GM23338 (cell line): ENCODE results near the gene ANTXR2. TPM values are rescaled to one million over a fixed set of nuclear protein-coding genes. Genes with fewer than 3 reads are reported as not detected.

ENCODE experiments used
- ATAC-seq: fragments of 200-7000 bp; cut with Tn5 transposase; 3 replicates; pipeline ENCODE4 v1.9.1; 2020
- DNase-seq: peaks from one replicate; pipeline ENCODE4 v3.0.0-alpha.2; 2015; ENCODE audit warnings: low spot score
- H2AFZ ChIP-seq: fragments of 200-600 bp; sonication (generic); 2 replicates; pipeline ENCODE4 v1.8.0; 2016; ENCODE audit warnings: antibody characterized with exemption, mild to moderate bottlenecking, moderate library complexity
- H3F3A ChIP-seq: fragments of 200-600 bp; sonication (generic); replicated peaks from 2 replicates; pipeline ENCODE4 v1.8.0; 2017; ENCODE audit warnings: antibody characterized with exemption, mixed run types, low read depth
- H3K27ac ChIP-seq: fragments of 200-600 bp; sonication (generic); 2 replicates; pipeline ENCODE4 v1.6.1; 2016; ENCODE audit warnings: low read depth
- H3K27me3 ChIP-seq: fragments of 200-600 bp; sonication (generic); 2 replicates; pipeline ENCODE4 v1.8.0; 2016; ENCODE audit warnings: mild to moderate bottlenecking, mixed run types, moderate library complexity; ENCODE audit not compliant: insufficient read depth
- H3K36me3 ChIP-seq: fragments of 200-600 bp; sonication (generic); 2 replicates; pipeline ENCODE4 v1.8.0; 2016; ENCODE audit warnings: mild to moderate bottlenecking; ENCODE audit not compliant: insufficient read depth
- H3K4me1 ChIP-seq: fragments of 200-600 bp; sonication (generic); 2 replicates; pipeline ENCODE4 v1.8.0; 2016; ENCODE audit warnings: mild to moderate bottlenecking, moderate library complexity; ENCODE audit not compliant: insufficient read depth
- H3K4me2 ChIP-seq: fragments of 200-600 bp; sonication (generic); 2 replicates; pipeline ENCODE4 v1.7.1; 2017; ENCODE audit warnings: mixed run types
- H3K4me3 ChIP-seq: fragments of 200-600 bp; sonication (generic); 2 replicates; pipeline ENCODE4 v1.6.1; 2016; ENCODE audit warnings: mixed run types
- H3K79me2 ChIP-seq: fragments of 200-600 bp; sonication (generic); replicated peaks from 2 replicates; pipeline ENCODE4 v1.8.0; 2017; ENCODE audit warnings: mild to moderate bottlenecking; ENCODE audit not compliant: insufficient read depth
- H3K9me2 ChIP-seq: fragments of 200-600 bp; sonication (generic); 2 replicates; pipeline ENCODE4 v1.8.0; 2017; ENCODE audit not compliant: insufficient read depth
- H4K20me1 ChIP-seq: fragments of 200-600 bp; sonication (generic); replicated peaks from 2 replicates; pipeline ENCODE4 v1.8.0; 2017; ENCODE audit warnings: mild to moderate bottlenecking; ENCODE audit not compliant: insufficient read depth
- H3K27ac Mint-ChIP-seq: 2 replicates; pipeline ENCODE4 v1.8.0; 2020; ENCODE audit warnings: inconsistent platforms, mild to moderate bottlenecking, moderate library complexity, mixed read lengths
- H3K27me3 Mint-ChIP-seq: 3 replicates; pipeline ENCODE4 v1.8.0; 2022; ENCODE audit warnings: low read depth, mild to moderate bottlenecking, moderate library complexity, mixed read lengths, inconsistent platforms; ENCODE audit not compliant: insufficient read depth, poor library complexity
- H3K36me3 Mint-ChIP-seq: 3 replicates; pipeline ENCODE4 v1.8.0; 2021; ENCODE audit warnings: low read depth, mild to moderate bottlenecking, inconsistent platforms, moderate library complexity, mixed read lengths
- H3K4me1 Mint-ChIP-seq: 3 replicates; pipeline ENCODE4 v1.8.0; 2020; ENCODE audit warnings: mild to moderate bottlenecking, inconsistent platforms, mixed read lengths
- H3K4me3 Mint-ChIP-seq: 3 replicates; pipeline ENCODE4 v1.8.0; 2021; ENCODE audit warnings: moderate library complexity, mild to moderate bottlenecking, inconsistent platforms, mixed read lengths
- H3K9me3 Mint-ChIP-seq: 3 replicates; pipeline ENCODE4 v1.8.0; 2020; ENCODE audit warnings: moderate library complexity, mild to moderate bottlenecking, inconsistent platforms, mixed read lengths
- CREB1 ChIP-seq: fragments of 250-450 bp; sonication (Bioruptor Pico); IDR thresholded peaks from 2 replicates; pipeline ENCODE4 v1.5.0; 2020; ENCODE audit warnings: low read depth, mild to moderate bottlenecking, moderate library complexity
- CTCF ChIP-seq, 2 experiments: fragments of 200-600 bp in 1 of 2; sonication (generic) in 1 of 2; conservative IDR thresholded peaks; 2 replicates each; pipeline versions ENCODE4 v1.5.1 to v1.6.1; 2016 to 2017; ENCODE audit warnings: antibody characterized with exemption in 2 of 2, low read depth in 2 of 2, mild to moderate bottlenecking in 2 of 2, moderate library complexity in 1 of 2
- ETS1 ChIP-seq: IDR thresholded peaks from 2 replicates; pipeline ENCODE4 v1.6.1; 2016; ENCODE audit warnings: antibody characterized with exemption
- EZH2 ChIP-seq: fragments of 200-600 bp; sonication (generic); IDR thresholded peaks from one replicate; pipeline ENCODE4 v1.8.0; 2017; ENCODE audit warnings: antibody characterized with exemption, mild to moderate bottlenecking, low read depth; ENCODE audit not compliant: unreplicated experiment
- EZH2phosphoT487 ChIP-seq: fragments of 200-600 bp; sonication (generic); IDR thresholded peaks from one replicate; pipeline ENCODE4 v1.8.1; 2018; ENCODE audit warnings: antibody characterized with exemption; ENCODE audit not compliant: unreplicated experiment
- JUNB ChIP-seq: IDR thresholded peaks from one replicate; pipeline ENCODE4 v1.6.1; 2016; ENCODE audit warnings: antibody characterized with exemption; ENCODE audit not compliant: unreplicated experiment
- NANOG ChIP-seq: IDR thresholded peaks from 2 replicates; pipeline ENCODE4 v1.6.1; 2016; ENCODE audit warnings: antibody characterized with exemption, borderline replicate concordance
- POLR2AphosphoS5 ChIP-seq: IDR thresholded peaks from 2 replicates; pipeline ENCODE4 v1.6.1; 2016; ENCODE audit warnings: antibody characterized with exemption, low read depth
- REST ChIP-seq: IDR thresholded peaks from one replicate; pipeline ENCODE4 v1.6.1; 2018; ENCODE audit warnings: antibody characterized with exemption; ENCODE audit not compliant: unreplicated experiment
- STAT1 ChIP-seq: IDR thresholded peaks from one replicate; pipeline ENCODE4 v1.6.1; 2016; ENCODE audit warnings: antibody characterized with exemption; ENCODE audit not compliant: unreplicated experiment
- ZNF114 ChIP-seq: fragments of 250-450 bp; sonication (Bioruptor Pico); IDR thresholded peaks from 2 replicates; pipeline ENCODE4 v1.5.0; 2020; ENCODE audit warnings: mild to moderate bottlenecking, moderate library complexity
- ZNF331 ChIP-seq: fragments of 250-450 bp; sonication (Bioruptor Pico); IDR thresholded peaks from 2 replicates; pipeline ENCODE4 v1.5.0; 2020; ENCODE audit warnings: low read depth, mild to moderate bottlenecking, moderate library complexity
- ZNF462 ChIP-seq: fragments of 250-450 bp; sonication (Bioruptor Pico); IDR thresholded peaks from 2 replicates; pipeline ENCODE4 v1.5.0; 2020; ENCODE audit warnings: mild to moderate bottlenecking, moderate library complexity
- polyA plus RNA-seq: library from polyadenylated mRNA; unstranded; fragments of >200 nt; fragmentation: Nextera tagmentation; extraction: Ambion mirVana; gene quantifications from 2 replicates; pipeline ENCODE4 v1.2.1, GENCODE V29; 2016
- total RNA-seq: library from RNA; depleted of rRNA; stranded (reverse); fragments of >200 nt; shearing (Covaris generic); gene quantifications from 2 replicates; pipeline ENCODE4 v1.2.3, GENCODE V29; 2014

Gene ANTXR2
- total and polyA plus RNA-seq, 2 experiments from 2014 or later = 2.0 to 5.3 TPM

- H3K9me2 ChIP-seq = no peaks in the 10 kb centered on the region
- no peak for TF ChIP-seq CTCF (conservative IDR thresholded peaks at IDR 0.05; ENCODE audit: low read depth in 2 of 2)
- no peak for TF ChIP-seq ETS1
- no peak for TF ChIP-seq POLR2AphosphoS5
- no peak for TF ChIP-seq EZH2
- no peak for TF ChIP-seq EZH2phosphoT487
- no peak for TF ChIP-seq ZNF331 (CRISPR knock-in tag)
- no peak for TF ChIP-seq NANOG
- no peak for TF ChIP-seq CREB1
- TF ChIP-seq REST = no peak
- no peak for TF ChIP-seq ZNF114
- TF ChIP-seq ZNF462 = no peak
- no peak for TF ChIP-seq STAT1
- no peak for TF ChIP-seq JUNB
- Mint-ChIP-seq H3K36me3 (peaks cover 4% of the 10 kb centered on the region; the same call in 1 of the 3 replicates), H3K4me3 (no peak overlapping the region), H3K4me1 (peaks cover 5% of the 10 kb centered on the region; the same call in 1 of the 3 replicates), H3K27ac (no peak overlapping the region), H3K27me3 (peaks cover 2% of the 10 kb centered on the region), H3K9me3 (no peaks in the 10 kb centered on the region; the same call in 2 of the 3 replicates)
- H3K27ac ChIP-seq = no peak overlapping the region
- H3K4me3 ChIP-seq = no peak overlapping the region
- H3K36me3 ChIP-seq = no peaks in the 10 kb centered on the region
- H3K79me2 ChIP-seq = no peaks in the 10 kb centered on the region
- no peaks in the 10 kb centered on the region for H3F3A ChIP-seq
- DNase-seq = no peak
- H3K27me3 ChIP-seq = no peaks in the 10 kb centered on the region
- no peak overlapping the region for H2AFZ ChIP-seq
- H4K20me1 ChIP-seq = no peaks in the 10 kb centered on the region
- no peaks in the 10 kb centered on the region for H3K4me1 ChIP-seq
- ATAC-seq = no peak
- no peak overlapping the region for H3K4me2 ChIP-seq
These were observed 74.8 kb downstream of the ANTXR2 start for GRCh38 chr4:79998201-79998600.
